ENCODE measurements around the gene MBOAT2. TPM values are rescaled to one million over a fixed set of nuclear protein-coding genes. Genes with fewer than 3 reads are reported as not detected.

Gene MBOAT2
- total and polyA plus RNA-seq, 3 donors from 2014 or later: 21.2 to 24.8 (median 24.2) TPM

GRCh38 chr2:8989536-8990079 lies 13.9 kb downstream of the MBOAT2 start:
- WGBS, 2 donors: 83 to 90% methylated on average over 5 of the region's 5 CpGs
- no peak overlapping the region for H3K27ac ChIP-seq
- intact Hi-C loops (cut with DNase I; ENCODE audit: low total_unique reads): no loop called here
- no peak for DNase-seq
- H3K36me3 ChIP-seq (ENCODE audit: low read depth, missing control alignments): no peaks in the 10 kb centered on the region
- no peak overlapping the region for H3K4me3 ChIP-seq
- no peaks in the 10 kb centered on the region for H3K4me1 ChIP-seq
- no peaks in the 10 kb centered on the region for H3K27me3 ChIP-seq
- no peak for TF ChIP-seq CTCF (IDR thresholded peaks at IDR 0.05)
- TF ChIP-seq POLR2A (IDR thresholded peaks at IDR 0.05): no peak
- no peaks in the 10 kb centered on the region for H3K9me3 ChIP-seq

DNA sequence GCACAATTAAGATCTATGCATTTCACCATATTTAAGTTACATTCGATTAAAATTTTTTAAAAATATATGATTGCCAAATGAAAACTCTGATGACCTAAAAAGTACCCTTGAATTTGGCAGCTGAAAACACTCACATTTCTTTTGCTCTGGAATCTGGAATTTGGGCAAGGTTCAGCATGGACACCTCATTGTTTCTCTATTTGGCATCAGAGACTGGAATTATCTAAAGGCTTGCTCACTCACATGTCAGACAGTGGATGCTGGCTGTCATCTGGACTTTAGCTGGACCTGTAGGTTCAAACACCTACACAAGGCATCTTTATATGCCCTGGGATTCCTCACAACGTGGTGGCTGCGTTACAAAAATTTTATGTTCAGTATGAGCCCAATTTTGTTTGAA lies 16.1 kb downstream of the MBOAT2 start:
- Histone ChIP-seq H3K9me3 (no peaks in the 10 kb centered on the region), H3K27me3 (no peaks in the 10 kb centered on the region), H3K27ac (no peak overlapping the region), H3K4me1 (no peaks in the 10 kb centered on the region), H3K4me3 (no peak overlapping the region), H3K36me3 (ENCODE audit: low read depth, missing control alignments) (no peaks in the 10 kb centered on the region)
- TF ChIP-seq POLR2A (IDR thresholded peaks at IDR 0.05) (no peak), CTCF (IDR thresholded peaks at IDR 0.05) (no peak)
- DNase-seq: no peak
- intact Hi-C loops (cut with DNase I; ENCODE audit: low total_unique reads): no loop called here
- 89 to 93% methylated on average over 3 of the region's 3 CpGs for WGBS, 2 donors

GRCh38 chr2:8986327-8986976 lies 17.0 kb downstream of the MBOAT2 start:
- no peak overlapping the region for H3K27ac ChIP-seq
- H3K9me3 ChIP-seq: no peaks in the 10 kb centered on the region
- no peaks in the 10 kb centered on the region for H3K27me3 ChIP-seq
- intact Hi-C loops (cut with DNase I; ENCODE audit: low total_unique reads): no loop called here
- H3K36me3 ChIP-seq (ENCODE audit: low read depth, missing control alignments): no peaks in the 10 kb centered on the region
- TF ChIP-seq POLR2A (IDR thresholded peaks at IDR 0.05): no peak
- WGBS, 2 donors: 91 to 93% methylated on average over 11 of the region's 11 CpGs
- no peaks in the 10 kb centered on the region for H3K4me1 ChIP-seq
- H3K4me3 ChIP-seq: no peak overlapping the region
- DNase-seq: no peak

- Histone ChIP-seq H3K4me3 (no peak overlapping the region), H3K4me1 (no peaks in the 10 kb centered on the region), H3K27me3 (no peaks in the 10 kb centered on the region), H3K27ac (no peak overlapping the region), H3K9me3 (no peaks in the 10 kb centered on the region), H3K36me3 (ENCODE audit: low read depth, missing control alignments) (no peaks in the 10 kb centered on the region)
- TF ChIP-seq POLR2A (IDR thresholded peaks at IDR 0.05) (no peak), CTCF (IDR thresholded peaks at IDR 0.05) (no peak)
- DNase-seq: no peak
- intact Hi-C loops (cut with DNase I; ENCODE audit: low total_unique reads): no loop called here
- WGBS, 2 donors: 94 to 97% methylated on average over 4 of the region's 4 CpGs
These were observed 17.7 kb downstream of the MBOAT2 start for GRCh38 chr2:8985561-8986326.

DNA sequence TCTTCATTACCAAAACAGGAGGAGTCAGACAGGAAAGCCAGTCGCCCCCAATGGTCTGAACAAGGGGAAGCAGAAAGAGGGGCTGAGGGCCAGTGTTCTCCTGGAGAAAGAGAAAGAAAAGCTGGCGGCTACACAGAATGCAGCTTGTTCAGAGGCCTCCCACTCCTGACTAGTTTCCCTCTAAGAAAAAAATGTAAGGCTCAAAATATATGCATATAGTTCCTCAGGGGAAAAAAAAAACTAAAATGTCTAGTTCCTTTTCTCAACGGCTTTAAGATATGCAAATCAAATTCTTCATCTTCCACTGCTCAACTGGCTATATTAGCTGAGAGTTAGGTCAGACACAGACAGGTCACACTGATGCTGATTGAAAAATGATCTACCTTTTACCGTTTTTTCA lies 18.6 kb downstream of the MBOAT2 start:
- no peak for DNase-seq
- Histone ChIP-seq H3K4me3 (no peak overlapping the region), H3K4me1 (no peaks in the 10 kb centered on the region), H3K27me3 (no peaks in the 10 kb centered on the region), H3K36me3 (ENCODE audit: low read depth, missing control alignments) (no peaks in the 10 kb centered on the region), H3K9me3 (no peaks in the 10 kb centered on the region), H3K27ac (no peak overlapping the region)
- intact Hi-C loops (cut with DNase I; ENCODE audit: low total_unique reads): no loop called here
- WGBS, 2 donors: 62 to 79% methylated on average over 4 of the region's 4 CpGs
- TF ChIP-seq CTCF (IDR thresholded peaks at IDR 0.05) (no peak), POLR2A (IDR thresholded peaks at IDR 0.05) (no peak)

Measured in testis (tissue), 3 donors.